AG04450 (cell line): Measurements from ENCODE around the gene PRKG1. TPM values are rescaled to one million over a fixed set of nuclear protein-coding genes. Genes with fewer than 3 reads are reported as not detected.

Experiments
- CTCF ChIA-PET: fragments of 300-600, 350-600 bp; formaldehyde crosslinking; extraction: SDS; loops from one replicate; lab custom pipeline; 2022; ENCODE audit warnings: antibody characterized with exemption, inconsistent platforms; lab: Charles Lee
- POLR2A ChIA-PET: fragments of 350-600 bp; formaldehyde crosslinking; extraction: SDS; loops from one replicate; lab custom pipeline; 2021; ENCODE audit warnings: antibody characterized with exemption, inconsistent platforms; lab: Yijun Ruan, JAX
- DNase-seq: peaks from one replicate; pipeline ENCODE4 v3.0.0-alpha.2; 2011; ENCODE audit warnings: low read depth, low spot score
- H3K27ac ChIP-seq: one replicate; pipeline ENCODE4 v1.5.1; 2012; ENCODE audit warnings: low read depth, low read length, control low read depth
- H3K27me3 ChIP-seq: one replicate; pipeline ENCODE4 v1.6.0; 2012; ENCODE audit warnings: low read length; ENCODE audit not compliant: control insufficient read depth, insufficient read depth
- H3K4me3 ChIP-seq: 2 replicates; pipeline ENCODE4 v1.5.1; 2011; ENCODE audit warnings: mild to moderate bottlenecking, low read depth, low read length, control low read depth
- H3K9me3 ChIP-seq: 2 replicates; pipeline ENCODE4 v1.5.1; 2012; ENCODE audit warnings: low read length; ENCODE audit not compliant: control insufficient read depth, insufficient read depth
- polyA plus RNA-seq: library from polyadenylated mRNA; depleted of rRNA; stranded (reverse); fragments of >200 nt; gene quantifications from 2 replicates; pipeline ENCODE4 v1.2.3, GENCODE V29; 2011
- TF ChIP-seq, protein P1 (sequence below): IDR thresholded peaks from 2 replicates; pipeline ENCODE4 v1.5.1; 2011; ENCODE audit warnings: low read depth, low read length, control low read depth, inconsistent platforms

Gene PRKG1
- polyA plus RNA-seq, 1 experiment: 19.0 TPM

DNA sequence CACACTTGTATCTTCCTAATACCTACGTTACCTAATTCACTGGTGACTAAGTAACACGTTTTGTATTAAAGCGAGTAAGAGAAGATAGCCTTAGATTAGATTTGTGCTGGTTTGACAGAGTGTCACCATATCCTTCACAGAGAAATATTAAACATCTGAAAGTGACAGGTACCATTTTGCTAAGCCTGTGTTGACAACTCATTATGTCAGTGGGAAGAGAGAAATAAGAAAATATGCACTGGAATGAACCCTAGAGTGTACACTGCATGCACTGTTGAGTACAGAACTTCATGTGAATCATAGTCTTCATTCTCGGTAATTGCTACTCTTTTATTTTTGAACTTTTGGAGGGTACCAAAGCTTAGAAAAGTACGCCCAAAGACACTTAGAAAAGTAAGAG, 10.9 kb downstream of the PRKG1 start:
- Histone ChIP-seq H3K27ac (no peak overlapping the region), H3K27me3 (no peaks in the 10 kb centered on the region), H3K9me3 (no peaks in the 10 kb centered on the region), H3K4me3 (no peak overlapping the region)
- DNase-seq: no peak
- CTCF ChIA-PET: interaction anchor here (1.1 kb wide), 1 partner anchor 10 kb away, joined by 4 read pairs; no protein-coding TSS in a partner anchor
- POLR2A ChIA-PET: no interaction called here
- TF ChIP-seq, protein P1, sequence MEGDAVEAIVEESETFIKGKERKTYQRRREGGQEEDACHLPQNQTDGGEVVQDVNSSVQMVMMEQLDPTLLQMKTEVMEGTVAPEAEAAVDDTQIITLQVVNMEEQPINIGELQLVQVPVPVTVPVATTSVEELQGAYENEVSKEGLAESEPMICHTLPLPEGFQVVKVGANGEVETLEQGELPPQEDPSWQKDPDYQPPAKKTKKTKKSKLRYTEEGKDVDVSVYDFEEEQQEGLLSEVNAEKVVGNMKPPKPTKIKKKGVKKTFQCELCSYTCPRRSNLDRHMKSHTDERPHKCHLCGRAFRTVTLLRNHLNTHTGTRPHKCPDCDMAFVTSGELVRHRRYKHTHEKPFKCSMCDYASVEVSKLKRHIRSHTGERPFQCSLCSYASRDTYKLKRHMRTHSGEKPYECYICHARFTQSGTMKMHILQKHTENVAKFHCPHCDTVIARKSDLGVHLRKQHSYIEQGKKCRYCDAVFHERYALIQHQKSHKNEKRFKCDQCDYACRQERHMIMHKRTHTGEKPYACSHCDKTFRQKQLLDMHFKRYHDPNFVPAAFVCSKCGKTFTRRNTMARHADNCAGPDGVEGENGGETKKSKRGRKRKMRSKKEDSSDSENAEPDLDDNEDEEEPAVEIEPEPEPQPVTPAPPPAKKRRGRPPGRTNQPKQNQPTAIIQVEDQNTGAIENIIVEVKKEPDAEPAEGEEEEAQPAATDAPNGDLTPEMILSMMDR: no peak

DNA sequence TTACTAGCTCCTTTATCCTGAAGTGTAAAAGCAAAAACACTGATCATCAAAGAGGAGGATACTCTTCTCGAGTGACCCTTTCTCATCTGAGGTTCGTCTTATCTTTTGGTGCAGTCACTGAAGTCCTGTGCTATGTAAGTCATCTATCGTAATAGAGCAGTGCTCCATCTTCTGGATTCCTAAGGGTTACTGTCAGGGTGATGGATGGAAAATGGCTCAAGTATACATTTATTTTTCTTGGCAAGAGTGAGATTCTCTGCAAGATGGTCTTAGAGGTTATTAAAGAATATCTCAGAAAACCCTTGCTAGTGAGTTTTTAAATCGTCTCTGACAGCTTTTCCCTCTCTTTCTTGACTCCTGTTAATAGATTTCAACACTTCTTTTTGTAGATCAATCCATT, 12.4 kb downstream of the PRKG1 start:
- CTCF ChIA-PET: interaction anchor here (0.6 to 1.2 kb wide), 4 partner anchors 23 to 1222 kb away, joined by 3 read pairs; no protein-coding TSS in a partner anchor
- H3K27me3 ChIP-seq: no peaks in the 10 kb centered on the region
- DNase-seq: no peak
- no peak overlapping the region for H3K27ac ChIP-seq
- TF ChIP-seq, protein P1: no peak
- POLR2A ChIA-PET: no interaction called here
- H3K9me3 ChIP-seq: no peaks in the 10 kb centered on the region
- no peak overlapping the region for H3K4me3 ChIP-seq

DNA sequence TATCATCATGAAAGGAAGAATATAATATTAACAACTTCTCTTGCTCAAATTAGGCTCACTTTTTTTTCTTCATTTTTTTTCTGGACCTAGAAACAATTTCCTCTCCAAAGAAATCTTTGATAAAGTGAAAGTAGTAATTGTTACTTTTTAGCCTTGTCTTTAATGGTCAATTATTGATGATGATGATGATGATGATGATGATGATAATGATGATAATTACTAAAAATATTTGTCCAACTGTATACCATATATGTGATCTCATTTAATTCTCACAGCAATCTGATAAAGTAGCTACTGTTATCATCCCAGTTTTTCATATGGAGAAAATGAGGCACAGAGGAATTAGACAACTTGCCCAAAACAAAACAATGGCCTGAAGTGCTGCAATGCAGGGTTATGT, 12.8 kb downstream of the PRKG1 start:
- ChIA-PET CTCF (interaction anchor here (0.6 to 1.0 kb wide), 3 partner anchors 24 to 1222 kb away, joined by 3 read pairs; no protein-coding TSS in a partner anchor), POLR2A (no interaction called here)

GRCh38 chr10:51090190-51090589, 15.9 kb downstream of the PRKG1 start:
- ChIA-PET POLR2A (no interaction called here), CTCF (no interaction called here)
- TF ChIP-seq, protein P1: no peak
- Histone ChIP-seq H3K9me3 (no peaks in the 10 kb centered on the region), H3K27me3 (no peaks in the 10 kb centered on the region), H3K27ac (no peak overlapping the region), H3K4me3 (no peak overlapping the region)
- no peak for DNase-seq

More for the DNA sequence above, 12.8 kb downstream of the PRKG1 start:
- Histone ChIP-seq H3K4me3 (no peak overlapping the region), H3K9me3 (no peaks in the 10 kb centered on the region), H3K27ac (no peak overlapping the region), H3K27me3 (no peaks in the 10 kb centered on the region)
- TF ChIP-seq, protein P1: no peak
- DNase-seq: no peak

DNA sequence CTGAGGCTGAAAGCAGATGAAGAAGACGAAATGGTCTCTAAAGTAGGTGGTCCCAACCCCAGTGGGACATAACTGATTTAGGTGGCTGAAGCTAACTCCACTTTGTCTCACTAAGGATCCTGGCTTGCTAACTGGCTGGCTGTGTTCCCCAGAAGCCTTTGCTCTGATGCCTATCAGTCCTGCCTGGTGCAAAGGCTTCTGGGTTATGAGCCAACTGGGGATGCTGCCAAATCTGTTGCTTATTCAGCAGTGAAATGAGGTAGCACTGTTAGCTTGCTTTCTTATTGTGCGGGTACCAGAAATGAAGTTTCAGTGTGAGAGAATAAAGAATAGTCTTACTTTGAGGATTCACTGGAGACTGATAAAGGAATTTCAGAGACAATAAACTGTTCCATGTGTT, 18.1 kb downstream of the PRKG1 start:
- Histone ChIP-seq H3K27ac (no peak overlapping the region), H3K27me3 (no peaks in the 10 kb centered on the region), H3K9me3 (no peaks in the 10 kb centered on the region), H3K4me3 (no peak overlapping the region)
- TF ChIP-seq, protein P1: no peak
- ChIA-PET POLR2A (interaction anchor here (0.6 kb wide), 1 partner anchor 974 kb away, joined by 3 read pairs; no protein-coding TSS in a partner anchor), CTCF (interaction anchor here (0.5 to 1.6 kb wide), 2 partner anchors 9 to 1214 kb away, joined by 3 to 6 read pairs; no protein-coding TSS in a partner anchor)
- DNase-seq: no peak
